Hepatocyte (in vitro differentiated cells): Measurements from ENCODE around the gene KSR2. TPM values are rescaled to one million over a fixed set of nuclear protein-coding genes. Genes with fewer than 3 reads are reported as not detected.

ENCODE experiments used
- DNase-seq: peaks from one replicate; pipeline ENCODE4 v3.0.0-alpha.2; 2016; ENCODE audit warnings: low spot score
- H2AFZ ChIP-seq: fragments of 200-600 bp; sonication (generic); 2 replicates; pipeline ENCODE4 v1.6.0; 2016; ENCODE audit warnings: antibody characterized with exemption, mild to moderate bottlenecking
- H3K27ac ChIP-seq: fragments of 200-600 bp; sonication (generic); 2 replicates; pipeline ENCODE4 v1.5.1; 2016; ENCODE audit warnings: mild to moderate bottlenecking
- H3K27me3 ChIP-seq: fragments of 200-600 bp; sonication (generic); 2 replicates; pipeline ENCODE4 v1.6.1; 2016
- H3K36me3 ChIP-seq: fragments of 200-600 bp; sonication (generic); replicated peaks from 2 replicates; pipeline ENCODE4 v1.5.1; 2016; ENCODE audit warnings: low read depth; ENCODE audit not compliant: insufficient read depth
- H3K4me1 ChIP-seq: fragments of 200-600 bp; sonication (generic); 2 replicates; pipeline ENCODE4 v1.5.1; 2016; ENCODE audit warnings: mild to moderate bottlenecking, moderate library complexity; ENCODE audit not compliant: insufficient read depth
- H3K4me2 ChIP-seq: fragments of 200-600 bp; sonication (generic); 2 replicates; pipeline ENCODE4 v1.6.0; 2016
- H3K4me3 ChIP-seq: fragments of 200-600 bp; sonication (generic); 2 replicates; pipeline ENCODE4 v1.5.1; 2016; ENCODE audit warnings: mild to moderate bottlenecking
- H3K79me2 ChIP-seq: fragments of 200-600 bp; sonication (generic); 2 replicates; pipeline ENCODE4 v1.6.0; 2017; ENCODE audit warnings: mild to moderate bottlenecking
- H3K9me2 ChIP-seq: fragments of 200-600 bp; sonication (generic); replicated peaks from 2 replicates; pipeline ENCODE4 v1.6.0; 2017; ENCODE audit warnings: mild to moderate bottlenecking; ENCODE audit not compliant: insufficient read depth
- H3K9me3 ChIP-seq: fragments of 200-600 bp; sonication (generic); 2 replicates; pipeline ENCODE4 v1.5.1; 2016; ENCODE audit warnings: low read depth, mild to moderate bottlenecking
- H4K20me1 ChIP-seq: fragments of 200-600 bp; sonication (generic); 2 replicates; pipeline ENCODE4 v1.6.0; 2016; ENCODE audit warnings: mild to moderate bottlenecking; ENCODE audit not compliant: insufficient read depth, poor library complexity, severe bottlenecking
- EZH2 ChIP-seq: fragments of 200-600 bp; sonication (generic); IDR thresholded peaks from 2 replicates; pipeline ENCODE4 v1.6.1; 2016; ENCODE audit warnings: antibody characterized with exemption, mild to moderate bottlenecking, borderline replicate concordance
- EZH2phosphoT487 ChIP-seq: fragments of 200-600 bp; sonication (generic); IDR thresholded peaks from one replicate; pipeline ENCODE4 v1.6.1; 2018; ENCODE audit warnings: antibody characterized with exemption, mild to moderate bottlenecking, low read depth, moderate library complexity; ENCODE audit not compliant: unreplicated experiment, severe bottlenecking
- WGBS: methylation state at CpG from one replicate; pipeline ENCODE4 v1.1.6; 2016; ENCODE audit warnings: low lambda C conversion rate; ENCODE audit errors: missing lambda C conversion rate; 5-methylcytosine and 5-hydroxymethylcytosine counted together
- polyA plus RNA-seq: library from polyadenylated mRNA; unstranded; fragments of >200 nt; fragmentation: Nextera tagmentation; extraction: Ambion mirVana; gene quantifications from 2 replicates; pipeline ENCODE4 v1.2.1, GENCODE V29; 2016
- total RNA-seq: library from RNA; depleted of rRNA; stranded (reverse); fragments of >200 nt; gene quantifications from 2 replicates; pipeline ENCODE4 v1.2.3, GENCODE V29; 2014
- TF ChIP-seq, protein P1 (sequence below): fragments of 200-600 bp; sonication (generic); IDR thresholded peaks from 2 replicates; pipeline ENCODE4 v1.5.1; 2016; ENCODE audit warnings: antibody characterized with exemption, mild to moderate bottlenecking; ENCODE audit not compliant: poor library complexity

KSR2 gene
- total and polyA plus RNA-seq, 2 experiments from 2014 or later, result 0.37 to 0.46 TPM

DNA sequence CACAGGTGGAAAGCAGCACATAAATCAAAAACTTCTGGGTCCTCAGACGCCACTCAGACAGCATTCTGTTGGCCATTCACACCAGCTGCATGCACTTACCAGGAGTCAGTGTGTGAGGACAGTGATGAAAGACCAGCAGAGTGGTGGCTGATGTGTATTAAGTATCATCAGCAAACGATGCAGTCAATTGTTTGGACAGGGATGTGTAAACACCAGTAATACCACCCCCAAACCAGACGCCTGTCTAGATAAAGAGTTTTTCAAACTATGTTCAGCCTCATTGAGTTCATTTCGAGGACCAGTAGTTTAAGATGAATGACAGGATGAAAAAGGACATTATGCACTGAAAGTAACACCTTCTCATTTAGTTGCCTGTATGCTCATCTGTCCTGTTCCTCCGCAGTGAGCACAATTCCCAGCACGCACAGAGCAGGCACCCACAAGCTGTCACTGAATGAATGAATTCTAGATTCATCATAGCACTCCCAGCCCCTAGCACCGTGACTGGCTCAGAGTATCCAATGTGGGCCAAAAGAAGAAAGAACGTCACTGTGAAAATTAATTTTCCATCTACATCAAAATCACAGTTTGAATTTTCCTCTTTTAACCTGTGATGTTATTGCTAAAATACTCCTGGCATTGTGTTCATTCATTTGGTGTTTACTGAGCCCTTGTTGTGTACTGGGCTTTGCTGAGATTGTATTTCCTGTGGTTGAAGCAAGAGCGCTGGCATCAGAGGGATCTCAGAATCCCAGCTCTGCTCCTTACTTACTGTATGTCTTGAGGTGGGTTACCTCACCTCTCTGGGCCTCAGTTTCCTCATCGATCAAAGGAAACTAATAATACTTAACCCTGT lies 482.6 kb downstream of the KSR2 start:
- Histone ChIP-seq H3K27ac (no peak overlapping the region), H2AFZ (no peak overlapping the region), H3K4me1 (no peaks in the 10 kb centered on the region), H3K4me2 (no peak overlapping the region), H3K79me2 (no peaks in the 10 kb centered on the region), H3K4me3 (no peak overlapping the region), H4K20me1 (no peaks in the 10 kb centered on the region), H3K9me2 (no peaks in the 10 kb centered on the region), H3K36me3 (no peaks in the 10 kb centered on the region), H3K27me3 (no peaks in the 10 kb centered on the region), H3K9me3 (no peaks in the 10 kb centered on the region)
- DNase-seq, result no peak
- WGBS, result 68% methylated on average over 10 of the region's 10 CpGs
- no peak for TF ChIP-seq EZH2phosphoT487
- TF ChIP-seq EZH2, result no peak
- TF ChIP-seq, protein P1, sequence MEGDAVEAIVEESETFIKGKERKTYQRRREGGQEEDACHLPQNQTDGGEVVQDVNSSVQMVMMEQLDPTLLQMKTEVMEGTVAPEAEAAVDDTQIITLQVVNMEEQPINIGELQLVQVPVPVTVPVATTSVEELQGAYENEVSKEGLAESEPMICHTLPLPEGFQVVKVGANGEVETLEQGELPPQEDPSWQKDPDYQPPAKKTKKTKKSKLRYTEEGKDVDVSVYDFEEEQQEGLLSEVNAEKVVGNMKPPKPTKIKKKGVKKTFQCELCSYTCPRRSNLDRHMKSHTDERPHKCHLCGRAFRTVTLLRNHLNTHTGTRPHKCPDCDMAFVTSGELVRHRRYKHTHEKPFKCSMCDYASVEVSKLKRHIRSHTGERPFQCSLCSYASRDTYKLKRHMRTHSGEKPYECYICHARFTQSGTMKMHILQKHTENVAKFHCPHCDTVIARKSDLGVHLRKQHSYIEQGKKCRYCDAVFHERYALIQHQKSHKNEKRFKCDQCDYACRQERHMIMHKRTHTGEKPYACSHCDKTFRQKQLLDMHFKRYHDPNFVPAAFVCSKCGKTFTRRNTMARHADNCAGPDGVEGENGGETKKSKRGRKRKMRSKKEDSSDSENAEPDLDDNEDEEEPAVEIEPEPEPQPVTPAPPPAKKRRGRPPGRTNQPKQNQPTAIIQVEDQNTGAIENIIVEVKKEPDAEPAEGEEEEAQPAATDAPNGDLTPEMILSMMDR, result no peak

- no peaks in the 10 kb centered on the region for H3K9me2 ChIP-seq
- H4K20me1 ChIP-seq, result no peaks in the 10 kb centered on the region
- no peak overlapping the region for H2AFZ ChIP-seq
- H3K36me3 ChIP-seq, result no peaks in the 10 kb centered on the region
- H3K27ac ChIP-seq, result no peak overlapping the region
- TF ChIP-seq, protein P1, result no peak
- TF ChIP-seq EZH2 (no peak), EZH2phosphoT487 (no peak)
- H3K4me2 ChIP-seq, result no peak overlapping the region
- no peaks in the 10 kb centered on the region for H3K79me2 ChIP-seq
- no peak for DNase-seq
- no peaks in the 10 kb centered on the region for H3K4me1 ChIP-seq
- H3K4me3 ChIP-seq, result no peak overlapping the region
- no peaks in the 10 kb centered on the region for H3K27me3 ChIP-seq
- H3K9me3 ChIP-seq, result no peaks in the 10 kb centered on the region
- WGBS, result 87% methylated on average over 3 of the region's 3 CpGs
These were observed 483.9 kb downstream of the KSR2 start for GRCh38 chr12:117484901-117485300.

DNA sequence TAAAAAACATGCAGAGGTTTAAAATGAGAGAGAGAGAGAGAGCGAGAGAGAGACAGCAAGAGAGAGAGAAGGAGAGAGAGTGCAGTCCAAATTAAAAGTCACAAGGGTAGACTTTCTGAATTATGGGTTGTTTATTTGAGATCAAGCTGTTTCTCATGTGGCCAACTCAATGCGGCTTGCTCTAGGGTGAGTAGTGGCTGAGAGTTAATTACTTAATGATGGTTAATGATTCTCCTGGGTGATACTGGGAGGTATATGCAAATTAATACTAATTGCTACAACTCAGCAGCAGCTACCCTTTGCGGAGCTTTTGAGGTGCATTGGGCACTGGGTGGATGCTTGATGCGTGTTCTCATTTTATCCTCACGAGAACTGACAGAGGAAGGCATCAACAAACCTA lies 485.3 kb downstream of the KSR2 start:
- TF ChIP-seq EZH2phosphoT487 (no peak), EZH2 (no peak)
- TF ChIP-seq, protein P1, result no peak
- Histone ChIP-seq H2AFZ (no peak overlapping the region), H3K4me1 (no peaks in the 10 kb centered on the region), H3K9me3 (no peaks in the 10 kb centered on the region), H3K79me2 (no peaks in the 10 kb centered on the region), H3K36me3 (no peaks in the 10 kb centered on the region), H3K9me2 (no peaks in the 10 kb centered on the region), H3K4me2 (no peak overlapping the region), H3K4me3 (no peak overlapping the region), H3K27ac (no peak overlapping the region), H3K27me3 (no peaks in the 10 kb centered on the region), H4K20me1 (no peaks in the 10 kb centered on the region)
- DNase-seq, result no peak
- WGBS, result 84% methylated on average over 5 of the region's 5 CpGs
